Testis (tissue), 3 donors: ENCODE measurements around the gene CNGB1. TPM values are rescaled to one million over a fixed set of nuclear protein-coding genes. Genes with fewer than 3 reads are reported as not detected.
A peak's percentile ranks its signal among the peaks of the same experiment; 100 is the strongest.

Experiments used
- DNase-seq: peaks from one replicate; pipeline ENCODE4 v3.0.0-alpha.2; 2019
- H3K27ac ChIP-seq, 2 donors: fragments of 200-600 bp; sonication (generic); one replicate each; pipeline ENCODE4 v1.5.1; 2019
- H3K27me3 ChIP-seq: fragments of 200-600 bp; sonication (generic); one replicate; pipeline ENCODE4 v1.5.1; 2019
- H3K36me3 ChIP-seq: fragments of 200-600 bp; sonication (generic); one replicate; pipeline ENCODE4 v1.5.1; 2017; ENCODE audit warnings: low read depth; ENCODE audit errors: missing control alignments
- H3K4me1 ChIP-seq: fragments of 200-600 bp; sonication (generic); one replicate; pipeline ENCODE4 v1.5.1; 2019
- H3K4me3 ChIP-seq, 2 donors: fragments of 200-600 bp; sonication (generic); one replicate each; pipeline ENCODE4 v1.5.1; 2017 to 2019
- H3K9me3 ChIP-seq: fragments of 200-600 bp; sonication (generic); one replicate; pipeline ENCODE4 v1.5.1; 2017
- POLR2A ChIP-seq: fragments of 450-650 bp; IDR thresholded peaks from one replicate; pipeline ENCODE4 v1.6.1; 2017; ENCODE audit warnings: antibody characterized with exemption, mild to moderate bottlenecking, moderate library complexity
- WGBS, 2 donors: methylation state at CpG; one replicate each; pipeline ENCODE4 v1.1.5; 2018; 5-methylcytosine and 5-hydroxymethylcytosine counted together
- intact Hi-C: fragments of 100-400 bp; cut with DNase I; formaldehyde crosslinking; loops from one replicate; pipeline ENCODE4 v1.15.1; 2023; ENCODE audit warnings: low total_unique reads
- polyA plus RNA-seq: library from polyadenylated mRNA; stranded (reverse); fragments of 350-450 nt; fragmentation: Illumina TruSeq; extraction: RNeasy Lipid Tissue Mini Kit (QIAGEN cat#74804); gene quantifications from one replicate; pipeline ENCODE4 v1.2.3, GENCODE V29; 2014; ENCODE audit warnings: low read depth, low replicate concordance; ENCODE audit not compliant: insufficient read depth
- total RNA-seq, 2 donors: library from RNA; depleted of rRNA; stranded (reverse); fragments of >200 nt; gene quantifications; one replicate each; pipeline ENCODE4 v1.2.3, GENCODE V29; 2016
- TF ChIP-seq, protein P1 (sequence below), 3 experiments: fragments of 450-650 bp in 2 of 3; fragments of 200-600 bp in 1 of 3; sonication (generic) in 1 of 3; IDR thresholded peaks; one replicate each; pipeline ENCODE4 v1.5.1; 2016 to 2019; ENCODE audit warnings: antibody characterized with exemption in 3 of 3, mild to moderate bottlenecking in 2 of 3, moderate library complexity in 1 of 3

The CNGB1 gene
- total and polyA plus RNA-seq, 3 donors from 2014 or later = 0.76 to 1.2 (median 0.87) TPM

DNA sequence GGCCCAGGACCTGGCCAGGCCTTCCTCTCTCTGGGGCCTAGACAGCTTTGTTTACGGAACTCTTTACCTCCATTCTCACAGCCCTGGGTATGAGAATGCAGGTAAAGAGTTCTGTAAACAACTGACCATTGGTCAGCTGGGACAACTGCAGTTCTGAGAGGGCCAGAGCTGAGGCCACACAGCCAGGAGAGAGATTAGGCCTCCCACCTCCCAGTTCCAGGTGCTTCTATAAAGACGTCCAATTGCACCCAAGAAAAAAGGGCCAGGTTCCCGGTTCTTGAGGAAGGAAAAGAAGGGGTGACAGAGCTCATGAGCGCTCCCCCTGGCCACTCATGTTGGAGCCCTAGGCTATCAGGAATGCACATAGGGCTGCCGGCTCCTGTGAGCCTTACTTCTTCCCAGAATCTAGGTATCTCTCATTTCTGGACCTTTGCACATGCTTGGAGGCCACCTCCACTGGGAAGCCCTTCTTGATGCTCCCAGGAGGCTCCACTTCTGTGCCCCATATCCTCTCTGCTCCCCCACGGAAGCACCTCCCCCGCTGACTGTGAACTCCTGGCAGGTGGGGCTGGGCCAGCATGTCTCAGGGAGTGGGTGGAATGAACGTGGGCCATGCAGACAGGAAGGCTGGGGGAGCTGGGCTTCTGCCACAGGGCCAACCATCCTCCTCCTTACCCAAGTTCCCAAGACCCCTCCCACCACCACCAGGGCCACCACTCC, 13.1 kb downstream of the CNGB1 start:
- no peak overlapping the region for H3K27ac ChIP-seq
- intact Hi-C loops = no loop called here

DNA sequence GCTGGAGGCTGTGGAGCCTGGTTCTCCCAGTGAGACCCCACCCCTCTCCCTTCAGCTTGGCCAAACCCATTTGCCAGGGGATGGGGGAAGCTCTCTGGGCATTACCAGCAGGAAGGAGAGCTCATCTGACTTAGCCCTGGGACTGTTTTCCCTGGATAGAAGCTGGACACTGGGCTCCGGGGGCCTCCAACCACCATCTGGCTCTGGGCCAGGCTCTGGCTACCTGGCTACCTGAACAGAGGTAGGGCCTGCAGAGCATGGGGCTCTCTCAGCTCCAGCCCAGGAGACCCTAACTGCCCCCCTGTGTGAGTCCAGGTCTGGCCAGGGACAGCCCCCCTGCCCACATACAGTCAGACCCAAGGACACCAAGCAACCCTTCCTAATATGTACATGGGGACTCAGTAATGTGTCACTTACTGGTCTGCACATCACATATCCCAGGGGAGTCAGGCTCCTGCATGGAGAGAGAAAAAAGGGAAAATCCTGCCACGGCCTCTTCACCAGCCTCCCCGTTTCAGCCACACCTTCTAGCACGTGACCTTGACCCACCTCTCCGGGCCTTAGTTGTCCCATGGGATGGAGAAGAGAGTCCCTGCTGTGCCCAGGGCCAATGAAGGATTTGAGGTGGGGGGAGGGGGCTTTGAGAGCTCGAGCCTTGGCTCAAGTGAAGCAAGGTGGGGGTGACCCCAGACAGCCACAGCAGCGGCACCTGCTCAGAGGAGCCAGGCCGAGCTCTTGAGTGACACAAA, 13.8 kb downstream of the CNGB1 start:
- Histone ChIP-seq H3K36me3 (no peaks in the 10 kb centered on the region), H3K4me3 (no peak overlapping the region), H3K4me1 (peaks cover 7% of the 10 kb centered on the region), H3K27me3 (no peaks in the 10 kb centered on the region), H3K9me3 (no peaks in the 10 kb centered on the region), H3K27ac (no peak overlapping the region)
- TF ChIP-seq POLR2A = no peak
- TF ChIP-seq, protein P1, sequence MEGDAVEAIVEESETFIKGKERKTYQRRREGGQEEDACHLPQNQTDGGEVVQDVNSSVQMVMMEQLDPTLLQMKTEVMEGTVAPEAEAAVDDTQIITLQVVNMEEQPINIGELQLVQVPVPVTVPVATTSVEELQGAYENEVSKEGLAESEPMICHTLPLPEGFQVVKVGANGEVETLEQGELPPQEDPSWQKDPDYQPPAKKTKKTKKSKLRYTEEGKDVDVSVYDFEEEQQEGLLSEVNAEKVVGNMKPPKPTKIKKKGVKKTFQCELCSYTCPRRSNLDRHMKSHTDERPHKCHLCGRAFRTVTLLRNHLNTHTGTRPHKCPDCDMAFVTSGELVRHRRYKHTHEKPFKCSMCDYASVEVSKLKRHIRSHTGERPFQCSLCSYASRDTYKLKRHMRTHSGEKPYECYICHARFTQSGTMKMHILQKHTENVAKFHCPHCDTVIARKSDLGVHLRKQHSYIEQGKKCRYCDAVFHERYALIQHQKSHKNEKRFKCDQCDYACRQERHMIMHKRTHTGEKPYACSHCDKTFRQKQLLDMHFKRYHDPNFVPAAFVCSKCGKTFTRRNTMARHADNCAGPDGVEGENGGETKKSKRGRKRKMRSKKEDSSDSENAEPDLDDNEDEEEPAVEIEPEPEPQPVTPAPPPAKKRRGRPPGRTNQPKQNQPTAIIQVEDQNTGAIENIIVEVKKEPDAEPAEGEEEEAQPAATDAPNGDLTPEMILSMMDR (IDR thresholded peaks at IDR 0.05) = no peak
- WGBS, 2 donors = 65 to 68% methylated on average over 6 to 8 of the region's 8 CpGs
- no peak for DNase-seq
- intact Hi-C loops = no loop called here

More for the DNA sequence above, 13.1 kb downstream of the CNGB1 start:
- Histone ChIP-seq H3K27me3 (no peaks in the 10 kb centered on the region), H3K36me3 (no peaks in the 10 kb centered on the region), H3K4me1 (peaks cover 7% of the 10 kb centered on the region), H3K4me3 (no peak overlapping the region), H3K9me3 (no peaks in the 10 kb centered on the region)
- no peak for DNase-seq
- TF ChIP-seq, protein P1 (IDR thresholded peaks at IDR 0.05) = no peak
- no peak for TF ChIP-seq POLR2A
- 84 to 87% methylated on average over 5 to 8 of the region's 8 CpGs for WGBS, 2 donors

DNA sequence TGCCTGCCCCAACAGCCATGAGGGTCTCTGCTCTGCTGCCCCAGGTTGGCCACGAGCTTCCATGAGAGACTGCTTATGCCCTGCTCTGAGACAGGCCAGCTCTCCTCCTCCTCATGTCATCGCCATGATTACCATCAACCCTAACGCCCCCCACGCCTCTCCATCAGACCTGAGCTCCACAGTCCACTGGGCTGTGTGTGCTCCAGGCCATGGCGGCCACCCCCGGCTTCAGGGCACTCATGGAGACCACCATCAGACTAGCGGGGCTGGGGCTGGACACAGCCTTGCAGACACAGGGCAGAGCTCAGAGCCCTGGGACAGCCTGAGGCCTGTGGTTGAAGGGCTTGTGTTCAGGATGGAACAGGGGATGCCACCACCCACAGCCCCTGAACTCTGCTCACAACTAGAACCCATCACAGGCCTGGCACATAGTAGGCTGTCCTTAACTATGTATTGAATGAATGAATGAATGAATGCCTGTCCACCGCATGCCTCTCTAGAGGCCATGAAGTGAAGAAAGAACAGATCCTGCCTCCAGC, 14.6 kb downstream of the CNGB1 start:
- no peaks in the 10 kb centered on the region for H3K9me3 ChIP-seq
- no peak overlapping the region for H3K27ac ChIP-seq
- no peaks in the 10 kb centered on the region for H3K27me3 ChIP-seq
- 89 to 95% methylated on average over 8 of the region's 8 CpGs for WGBS, 2 donors
- no peak for DNase-seq
- H3K36me3 ChIP-seq = no peaks in the 10 kb centered on the region
- TF ChIP-seq POLR2A = no peak
- TF ChIP-seq, protein P1 (IDR thresholded peaks at IDR 0.05) = no peak
- H3K4me1 ChIP-seq = peaks cover 7% of the 10 kb centered on the region
- H3K4me3 ChIP-seq = no peak overlapping the region
- intact Hi-C loops = no loop called here

DNA sequence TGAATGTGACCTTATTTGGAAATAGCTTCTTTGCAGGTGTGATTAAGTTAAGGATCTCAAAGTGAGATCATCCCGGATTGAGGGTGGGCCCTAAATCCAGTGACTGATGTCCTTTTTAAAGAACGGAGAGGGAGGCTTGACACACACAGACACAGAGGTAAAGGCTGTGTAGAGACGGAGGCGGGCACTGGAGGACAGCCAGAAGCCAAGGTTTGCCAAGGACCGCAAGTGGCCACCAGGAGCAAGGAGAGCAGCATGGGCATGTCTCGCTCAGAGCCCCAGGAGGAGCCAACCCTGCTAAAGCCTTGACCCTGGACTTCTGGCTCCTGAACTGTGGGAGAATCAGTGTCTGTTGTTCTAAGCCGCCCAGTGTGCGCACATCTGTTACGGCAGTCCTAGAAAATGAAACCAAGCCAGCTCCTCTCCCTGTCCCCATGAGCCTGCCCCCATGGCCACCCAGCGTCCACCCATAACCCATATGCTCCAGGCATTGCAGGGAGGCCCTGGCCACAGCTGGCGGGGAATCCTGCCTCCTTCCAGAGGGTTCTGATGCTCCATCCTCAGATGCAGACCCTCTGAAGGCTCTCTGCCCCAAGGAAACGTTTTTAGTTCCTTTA, 15.2 kb downstream of the CNGB1 start:
- Histone ChIP-seq H3K9me3 (no peaks in the 10 kb centered on the region), H3K36me3 (no peaks in the 10 kb centered on the region), H3K4me3 (no peak overlapping the region), H3K4me1 (peaks cover 7% of the 10 kb centered on the region), H3K27ac (no peak overlapping the region), H3K27me3 (no peaks in the 10 kb centered on the region)
- intact Hi-C loops = no loop called here
- WGBS, 2 donors = 55 to 61% methylated on average over 11 to 12 of the region's 12 CpGs
- peak; percentile 68 for DNase-seq
- TF ChIP-seq POLR2A = no peak
- TF ChIP-seq, protein P1 (IDR thresholded peaks at IDR 0.05) = no peak
